Tibial artery (tissue), 4 donors: ENCODE data around the gene JPH4.

Experiments
- DNase-seq, 2 donors: peaks; one replicate each; pipeline ENCODE4 v3.0.0-alpha.2; 2019
- H3K27ac ChIP-seq, 2 donors: fragments of 200-600 bp; sonication (generic) in 1 of 2; 1 replicate in 1 of 2; 2 replicates in 1 of 2; pipeline ENCODE4 v1.5.1; 2018 to 2019; ENCODE audit warnings: mild to moderate bottlenecking in 1 of 2
- H3K27me3 ChIP-seq, 2 donors: fragments of 200-600 bp; sonication (generic) in 1 of 2; one replicate each; pipeline versions ENCODE4 v1.5.1 to v1.6.0; 2016 to 2019
- H3K36me3 ChIP-seq, 3 donors: fragments of 200-600 bp; sonication (generic) in 2 of 3; one replicate each; pipeline ENCODE4 v1.5.1; 2016 to 2019; ENCODE audit warnings: mild to moderate bottlenecking in 2 of 3
- H3K4me1 ChIP-seq, 4 donors: fragments of 200-600 bp; sonication (generic) in 2 of 4; 1 replicate in 3 of 4; 2 replicates in 1 of 4; pipeline ENCODE4 v1.5.1; 2016 to 2019
- H3K4me3 ChIP-seq, 2 donors: fragments of 200-600 bp; sonication (generic) in 1 of 2; 1 replicate in 1 of 2; 2 replicates in 1 of 2; pipeline ENCODE4 v1.5.1; 2018 to 2019; ENCODE audit warnings: mild to moderate bottlenecking in 2 of 2
- H3K9me3 ChIP-seq, 3 donors: fragments of 200-600 bp; sonication (generic) in 1 of 3; one replicate each; pipeline ENCODE4 v1.5.1; 2016 to 2019
- intact Hi-C: fragments of 100-400 bp; cut with DNase I; formaldehyde crosslinking; loops from one replicate; pipeline ENCODE4 v1.15.0; 2023; ENCODE audit warnings: low total_unique reads
- TF ChIP-seq, protein P1 (sequence below), 2 experiments: fragments of 200-600 bp in 1 of 2; fragments of 450-650 bp in 1 of 2; IDR thresholded peaks; one replicate each; pipeline ENCODE4 v1.5.1; 2017 to 2019; ENCODE audit warnings: antibody characterized with exemption in 2 of 2, mild to moderate bottlenecking in 1 of 2, moderate library complexity in 1 of 2

The JPH4 gene

DNA sequence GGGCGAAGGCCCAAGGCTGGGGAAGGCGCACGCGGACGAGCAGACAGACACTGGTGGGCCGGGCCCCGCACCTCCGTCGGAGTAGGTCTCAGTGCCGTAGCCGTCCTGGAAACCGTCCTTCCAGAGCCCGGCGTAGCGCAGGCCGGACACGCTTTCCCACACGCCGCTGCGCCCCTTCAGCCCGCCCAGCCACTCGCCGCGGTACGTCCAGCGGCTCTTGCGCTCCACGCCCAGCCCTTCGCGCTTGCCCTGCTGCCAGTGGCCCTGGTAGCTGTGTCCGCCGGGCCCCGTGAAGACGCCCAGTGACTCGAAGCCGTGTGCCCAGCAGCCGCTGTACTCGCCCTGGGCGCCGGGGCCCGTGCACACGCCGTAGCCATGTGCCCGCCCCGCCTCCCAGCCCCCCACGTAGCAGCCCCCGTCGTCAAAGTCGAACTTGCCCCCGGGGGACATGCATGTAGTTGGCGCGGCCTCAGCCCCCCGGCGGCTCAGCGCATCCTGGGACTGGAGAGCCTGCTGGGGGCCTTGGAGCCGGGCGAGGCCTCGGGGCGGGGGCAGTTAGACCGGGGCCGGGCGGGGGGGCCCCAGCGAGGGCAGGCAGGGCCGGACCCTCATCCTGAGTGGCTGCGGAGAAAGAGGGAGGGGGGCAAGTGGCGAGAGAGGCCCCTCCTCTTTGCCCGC is 1.4 kb downstream of the JPH4 start:
- no peak for DNase-seq
- intact Hi-C loops, result no loop called here
- peaks cover 0 to 24% (median 16%) of the 10 kb centered on the region in 4 donors for H3K4me1 ChIP-seq
- H3K36me3 ChIP-seq, result no peaks in the 10 kb centered on the region
- peak overlapping the region in 1 of 2 donors; percentile 40 for H3K4me3 ChIP-seq
- peaks cover 8 to 82% of the 10 kb centered on the region in 2 donors for H3K27me3 ChIP-seq
- H3K27ac ChIP-seq, result no peak overlapping the region
- TF ChIP-seq, protein P1, sequence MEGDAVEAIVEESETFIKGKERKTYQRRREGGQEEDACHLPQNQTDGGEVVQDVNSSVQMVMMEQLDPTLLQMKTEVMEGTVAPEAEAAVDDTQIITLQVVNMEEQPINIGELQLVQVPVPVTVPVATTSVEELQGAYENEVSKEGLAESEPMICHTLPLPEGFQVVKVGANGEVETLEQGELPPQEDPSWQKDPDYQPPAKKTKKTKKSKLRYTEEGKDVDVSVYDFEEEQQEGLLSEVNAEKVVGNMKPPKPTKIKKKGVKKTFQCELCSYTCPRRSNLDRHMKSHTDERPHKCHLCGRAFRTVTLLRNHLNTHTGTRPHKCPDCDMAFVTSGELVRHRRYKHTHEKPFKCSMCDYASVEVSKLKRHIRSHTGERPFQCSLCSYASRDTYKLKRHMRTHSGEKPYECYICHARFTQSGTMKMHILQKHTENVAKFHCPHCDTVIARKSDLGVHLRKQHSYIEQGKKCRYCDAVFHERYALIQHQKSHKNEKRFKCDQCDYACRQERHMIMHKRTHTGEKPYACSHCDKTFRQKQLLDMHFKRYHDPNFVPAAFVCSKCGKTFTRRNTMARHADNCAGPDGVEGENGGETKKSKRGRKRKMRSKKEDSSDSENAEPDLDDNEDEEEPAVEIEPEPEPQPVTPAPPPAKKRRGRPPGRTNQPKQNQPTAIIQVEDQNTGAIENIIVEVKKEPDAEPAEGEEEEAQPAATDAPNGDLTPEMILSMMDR (IDR thresholded peaks at IDR 0.05), result no peak
- H3K9me3 ChIP-seq, result no peaks in the 10 kb centered on the region

DNA sequence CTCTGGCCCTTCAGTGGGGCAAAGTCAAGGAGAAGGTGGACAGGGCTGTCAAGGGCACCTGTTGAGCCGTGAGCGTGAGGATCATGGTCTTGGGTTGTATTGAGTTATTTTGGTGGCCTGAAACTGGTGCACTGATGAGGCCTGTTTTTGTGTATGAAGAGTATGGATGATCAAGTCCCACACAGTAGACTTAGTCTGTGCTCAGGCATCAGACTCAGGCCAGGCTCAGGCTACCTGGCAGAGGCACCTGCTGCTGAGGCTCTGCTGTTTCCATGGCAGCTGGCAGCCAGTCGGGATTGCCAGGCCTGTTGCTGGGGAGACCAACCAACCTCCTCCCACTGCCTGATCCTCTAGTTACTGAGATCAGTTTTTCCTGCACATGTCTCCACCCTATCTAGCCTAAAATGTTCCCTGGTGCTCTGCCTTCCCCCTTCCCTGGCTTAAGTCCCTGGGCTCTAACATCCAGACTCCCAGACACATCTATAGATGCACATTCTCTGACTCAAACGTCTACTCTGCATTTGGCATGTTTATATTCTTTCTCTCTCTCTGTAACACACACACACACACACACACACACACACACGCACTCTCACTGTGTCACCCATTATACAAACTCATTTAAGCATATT is 5.1 kb downstream of the JPH4 start:
- Histone ChIP-seq H3K27me3 (peaks cover 8 to 77% of the 10 kb centered on the region in 2 donors), H3K36me3 (no peaks in the 10 kb centered on the region), H3K4me1 (peaks cover 0 to 21% (median 15%) of the 10 kb centered on the region in 4 donors), H3K27ac (no peak overlapping the region), H3K4me3 (no peak overlapping the region), H3K9me3 (no peaks in the 10 kb centered on the region)
- intact Hi-C loops, result no loop called here
- TF ChIP-seq, protein P1 (IDR thresholded peaks at IDR 0.05), result no peak
- no peak for DNase-seq

DNA sequence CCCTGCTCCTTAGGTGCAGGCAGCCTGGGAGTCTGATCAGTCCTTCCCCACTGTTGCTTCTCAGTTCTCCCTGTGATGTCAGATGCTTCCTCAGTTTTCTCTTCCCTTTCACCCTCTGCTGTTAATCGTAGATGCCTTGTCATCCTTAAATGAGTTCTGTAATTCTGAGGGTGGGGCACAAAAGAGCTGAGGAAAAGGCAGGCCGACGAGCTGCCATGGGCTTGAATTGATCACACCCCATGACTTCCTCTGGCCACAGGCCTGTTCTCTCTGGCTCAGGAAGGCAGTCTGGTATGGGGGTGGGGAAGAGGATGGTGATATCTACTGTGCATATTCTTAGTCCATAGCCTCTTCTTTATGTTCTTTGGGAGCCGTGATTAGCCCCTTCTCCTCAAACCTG is 5.8 kb downstream of the JPH4 start:
- no peak overlapping the region for H3K27ac ChIP-seq
- peaks cover 8 to 71% of the 10 kb centered on the region in 2 donors for H3K27me3 ChIP-seq
- intact Hi-C loops, result no loop called here
- no peak overlapping the region for H3K4me3 ChIP-seq
- TF ChIP-seq, protein P1 (IDR thresholded peaks at IDR 0.05), result no peak
- H3K9me3 ChIP-seq, result no peaks in the 10 kb centered on the region
- H3K4me1 ChIP-seq, result peaks cover 0 to 23% (median 14%) of the 10 kb centered on the region in 4 donors
- H3K36me3 ChIP-seq, result no peaks in the 10 kb centered on the region
- no peak for DNase-seq

DNA sequence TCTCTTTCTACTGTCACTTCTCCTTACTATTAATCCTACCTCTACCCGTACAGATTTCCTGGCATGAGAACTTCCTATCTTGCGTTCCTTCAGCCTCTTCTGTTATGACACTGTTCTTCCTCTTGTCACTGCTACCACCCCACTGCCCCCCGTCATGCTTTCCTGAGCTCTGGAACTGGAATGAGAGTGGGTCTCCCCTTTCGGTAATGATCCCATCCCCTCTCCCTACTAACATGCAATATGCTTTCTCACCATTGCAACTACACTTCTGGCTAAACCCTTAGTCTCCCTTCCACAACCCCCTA is 6.1 kb downstream of the JPH4 start:
- no peaks in the 10 kb centered on the region for H3K9me3 ChIP-seq
- intact Hi-C loops, result no loop called here
- TF ChIP-seq, protein P1 (IDR thresholded peaks at IDR 0.05), result no peak
- H3K4me3 ChIP-seq, result no peak overlapping the region
- H3K27ac ChIP-seq, result no peak overlapping the region
- no peak for DNase-seq
- peaks cover 0 to 22% (median 13%) of the 10 kb centered on the region in 4 donors for H3K4me1 ChIP-seq
- peaks cover 6 to 67% of the 10 kb centered on the region in 2 donors for H3K27me3 ChIP-seq
- no peaks in the 10 kb centered on the region for H3K36me3 ChIP-seq

DNA sequence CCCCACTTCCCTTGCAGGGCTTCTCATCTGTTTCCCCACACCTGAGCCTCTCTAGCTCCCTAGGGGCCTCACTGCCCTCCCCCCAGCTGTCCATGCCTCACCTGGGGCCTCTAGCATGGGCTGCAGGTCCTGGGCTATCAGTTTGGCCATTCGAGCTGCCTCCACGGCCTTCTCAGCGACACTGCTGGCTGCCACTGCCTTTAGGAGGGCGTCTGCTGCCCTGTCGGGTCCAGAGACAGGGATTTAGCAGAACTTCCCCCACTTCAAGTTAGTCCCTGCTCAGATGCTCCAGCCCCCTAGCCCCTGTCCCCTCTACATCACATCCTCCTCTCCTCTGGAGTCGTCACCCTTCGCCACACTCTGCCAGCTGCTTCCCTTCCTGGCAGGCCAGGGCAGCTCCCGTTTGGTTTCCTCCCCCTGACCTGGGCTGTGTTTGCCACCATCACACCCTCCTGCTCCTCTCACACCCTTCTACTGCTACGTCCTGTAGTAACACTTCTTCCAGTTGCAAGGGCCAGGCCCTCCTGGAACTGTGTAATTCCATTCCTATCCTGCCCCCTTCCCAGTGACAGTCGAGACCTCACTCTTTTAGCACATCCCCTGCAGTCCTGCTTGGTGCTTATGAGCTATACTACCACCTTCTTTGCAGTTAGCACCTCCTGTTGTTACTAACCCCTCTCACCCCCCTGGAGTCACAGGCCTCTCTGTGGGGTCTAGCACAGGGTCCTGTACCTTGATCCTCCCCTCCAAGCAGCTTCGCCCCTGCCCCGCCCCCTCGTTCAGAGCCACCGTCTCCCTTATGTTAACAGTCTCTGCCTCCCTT is 6.7 kb downstream of the JPH4 start:
- DNase-seq, result no peak
- Histone ChIP-seq H3K9me3 (no peaks in the 10 kb centered on the region), H3K27me3 (peaks cover under 1 to 61% of the 10 kb centered on the region in 2 donors), H3K36me3 (no peaks in the 10 kb centered on the region), H3K4me3 (no peak overlapping the region), H3K27ac (no peak overlapping the region), H3K4me1 (peaks cover 0 to 18% (median 10%) of the 10 kb centered on the region in 4 donors)
- intact Hi-C loops, result no loop called here
- TF ChIP-seq, protein P1 (IDR thresholded peaks at IDR 0.05), result no peak
